CD4-positive, alpha-beta memory T cell (primary cell): ENCODE results near the gene LRIT2. TPM values are rescaled to one million over a fixed set of nuclear protein-coding genes. Genes with fewer than 3 reads are reported as not detected.
"Not testable (repeated sequence)": the region's sequence is repeated elsewhere in the genome, so short reads cannot be mapped to it uniquely, and the experiment has no call there.

Experiments used
- CTCF ChIA-PET: fragments of 350-600 bp; sonication (Branson Sonifier 250); formaldehyde crosslinking; loops from one replicate; lab custom pipeline; 2021; ENCODE audit warnings: inconsistent platforms; ENCODE audit not compliant: partially characterized antibody; lab: Charles Lee
- POLR2A ChIA-PET: fragments of 350-600 bp; sonication (Branson Sonifier 250); formaldehyde crosslinking; loops from one replicate; lab custom pipeline; 2021; ENCODE audit not compliant: partially characterized antibody; lab: Charles Lee
- DNase-seq, 5 donors: peaks; one replicate each; pipeline versions ENCODE4 v3.0.0 to v3.0.0-alpha.2; 2020 to 2022; ENCODE audit warnings: mixed read lengths in 1 of 5
- H3K27ac ChIP-seq: one replicate; pipeline ENCODE4 v1.7.0; 2013; ENCODE audit warnings: low read depth, low read length
- H3K27me3 ChIP-seq: 2 replicates; pipeline ENCODE4 v1.7.0; 2013; ENCODE audit warnings: mild to moderate bottlenecking, low read length, moderate library complexity; ENCODE audit not compliant: insufficient read depth
- H3K36me3 ChIP-seq: 2 replicates; pipeline ENCODE4 v1.7.0; 2013; ENCODE audit warnings: mild to moderate bottlenecking, low read length, moderate library complexity; ENCODE audit not compliant: insufficient read depth
- H3K4me1 ChIP-seq: 2 replicates; pipeline ENCODE4 v1.7.0; 2013; ENCODE audit warnings: mild to moderate bottlenecking, low read length, moderate library complexity; ENCODE audit not compliant: insufficient read depth
- H3K4me3 ChIP-seq, 2 donors: one replicate each; pipeline ENCODE4 v1.7.0; 2013; ENCODE audit warnings: low read length in 2 of 2, mild to moderate bottlenecking in 1 of 2
- H3K9me3 ChIP-seq, 2 donors: one replicate each; pipeline ENCODE4 v1.7.0; 2013; ENCODE audit warnings: low read length in 2 of 2, control low read depth in 1 of 2; ENCODE audit not compliant: control insufficient read depth in 1 of 2
- H3K27ac Mint-ChIP-seq, 7 donors: one replicate each; pipeline ENCODE4 v1.8.0; 2020 to 2021; ENCODE audit warnings: mixed read lengths in 7 of 7, mild to moderate bottlenecking in 6 of 7, inconsistent platforms in 3 of 7, moderate library complexity in 3 of 7
- H3K27me3 Mint-ChIP-seq, 2 donors: one replicate each; pipeline ENCODE4 v1.8.0; 2020 to 2021; ENCODE audit warnings: mixed read lengths in 2 of 2
- H3K36me3 Mint-ChIP-seq, 2 donors: one replicate each; pipeline ENCODE4 v1.8.0; 2020 to 2021; ENCODE audit warnings: mixed read lengths in 2 of 2, inconsistent platforms in 1 of 2, mild to moderate bottlenecking in 1 of 2
- H3K4me1 Mint-ChIP-seq, 4 donors: one replicate each; pipeline ENCODE4 v1.8.0; 2020 to 2021; ENCODE audit warnings: mixed read lengths in 4 of 4, mild to moderate bottlenecking in 1 of 4
- H3K4me3 Mint-ChIP-seq, 8 donors: one replicate each; pipeline ENCODE4 v1.8.0; 2020 to 2021; ENCODE audit warnings: mixed read lengths in 8 of 8, mild to moderate bottlenecking in 7 of 8, moderate library complexity in 6 of 8, inconsistent platforms in 3 of 8
- H3K9me3 Mint-ChIP-seq, 8 donors: one replicate each; pipeline ENCODE4 v1.8.0; 2020 to 2021; ENCODE audit warnings: mixed read lengths in 8 of 8, mild to moderate bottlenecking in 5 of 8, inconsistent platforms in 3 of 8, moderate library complexity in 1 of 8
- intact Hi-C: fragments of 100-400 bp; cut with micrococcal nuclease; formaldehyde crosslinking; loops from one replicate; pipeline ENCODE4 v1.15.1; 2023
- polyA plus RNA-seq, 2 donors: library from polyadenylated mRNA; unstranded; fragments of 300-500 nt; fragmentation: Illumina TruSeq; gene quantifications; one replicate each; pipeline ENCODE4 v1.2.3, GENCODE V29; 2021
- total RNA-seq, 2 experiments: library from RNA; stranded (reverse); gene quantifications; one replicate each; pipeline ENCODE4 v1.2.3, GENCODE V29; 2021

The LRIT2 gene
- total and polyA plus RNA-seq, 4 experiments from 2014 or later: not detected

DNA sequence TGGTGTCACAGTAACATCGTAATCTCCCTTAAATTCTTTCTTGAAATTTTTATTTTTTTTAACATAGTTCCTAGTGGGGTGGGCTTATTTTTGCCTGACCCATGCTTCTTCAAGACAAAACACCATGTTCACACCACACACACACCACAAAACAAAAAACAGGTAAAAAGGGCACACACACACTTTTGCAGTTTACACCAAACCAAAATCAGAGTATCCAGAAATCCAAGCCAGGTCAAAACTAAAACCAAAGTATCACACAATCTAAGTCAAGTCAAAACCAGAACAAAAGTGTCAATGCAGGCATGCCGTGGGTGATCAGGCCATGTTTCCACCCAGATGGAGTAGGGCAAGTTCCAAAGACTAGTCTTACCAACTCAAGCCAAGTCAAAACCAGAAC lies 54.1 kb downstream of the LRIT2 start:
- H3K36me3 Mint-ChIP-seq, H3K27ac Mint-ChIP-seq, DNase-seq, CTCF ChIA-PET, H3K36me3 ChIP-seq, H3K4me3 Mint-ChIP-seq, H3K27me3 Mint-ChIP-seq, H3K9me3 ChIP-seq, POLR2A ChIA-PET, H3K27ac ChIP-seq, H3K4me1 ChIP-seq, intact Hi-C loops, H3K27me3 ChIP-seq, H3K4me3 ChIP-seq, H3K9me3 Mint-ChIP-seq, H3K4me1 Mint-ChIP-seq: not testable (repeated sequence)

Other genes with a start within 250 kb of the LRIT2 start
- gene GHITM, start 86.0 kb downstream of the LRIT2 start, total RNA-seq: 10 to 100 TPM; 83.4 to 88.6 TPM
- 100 to 1,000 TPM; 258 to 525 TPM for gene GHITM, start 86.0 kb downstream of the LRIT2 start, polyA plus RNA-seq
- not detected for gene GPR15LG, start 51.7 kb downstream of the LRIT2 start, total RNA-seq
- gene GPR15LG, start 51.7 kb downstream of the LRIT2 start, polyA plus RNA-seq: not detected
- gene CDHR1, start 31.0 kb downstream of the LRIT2 start, total RNA-seq: under 1 TPM; 0.12 to 0.17 TPM
- gene CDHR1, start 31.0 kb downstream of the LRIT2 start, polyA plus RNA-seq: not detected
- not detected for gene LRIT1, start 16.0 kb upstream of the LRIT2 start, total RNA-seq
- not detected for gene LRIT1, start 16.0 kb upstream of the LRIT2 start, polyA plus RNA-seq
- not detected for gene RGR, start 19.5 kb upstream of the LRIT2 start, total RNA-seq
- not detected for gene RGR, start 19.5 kb upstream of the LRIT2 start, polyA plus RNA-seq
- 100 to 1,000 TPM; 144 to 151 TPM for gene CCSER2, start 103.0 kb upstream of the LRIT2 start, total RNA-seq
- 10 to 100 TPM; 89.8 to 93.3 TPM for gene CCSER2, start 103.0 kb upstream of the LRIT2 start, polyA plus RNA-seq